ENCODE measurements around the gene AFAP1. TPM values are rescaled to one million over a fixed set of nuclear protein-coding genes. Genes with fewer than 3 reads are reported as not detected.

The AFAP1 gene
- total RNA-seq, 4 donors from 2014 or later = 8.2 to 55.0 (median 28.9) TPM

- Histone ChIP-seq H3K4me3 (no peak overlapping the region), H3K27me3 (no peaks in the 10 kb centered on the region), H3K27ac (no peak overlapping the region), H3K36me3 (no peaks in the 10 kb centered on the region), H3K9me3 (no peaks in the 10 kb centered on the region), H3K4me1 (no peaks in the 10 kb centered on the region)
- no peak for DNase-seq
- intact Hi-C loops (cut with DNase I; ENCODE audit: low total_unique reads) = no loop called here
- TF ChIP-seq POLR2A (IDR thresholded peaks at IDR 0.05) = no peak
- no peak for TF ChIP-seq CTCF (IDR thresholded peaks at IDR 0.05)
Measured at GRCh38 chr4:7732263-7732662, 207.4 kb downstream of the AFAP1 start.

- no peak overlapping the region for H3K27ac ChIP-seq
- no peaks in the 10 kb centered on the region for H3K9me3 ChIP-seq
- no peaks in the 10 kb centered on the region for H3K4me1 ChIP-seq
- TF ChIP-seq CTCF (IDR thresholded peaks at IDR 0.05) = no peak
- TF ChIP-seq POLR2A (IDR thresholded peaks at IDR 0.05) = no peak
- no peak for DNase-seq
- no peaks in the 10 kb centered on the region for H3K27me3 ChIP-seq
- H3K4me3 ChIP-seq = no peak overlapping the region
- intact Hi-C loops (cut with DNase I; ENCODE audit: low total_unique reads) = no loop called here
- no peaks in the 10 kb centered on the region for H3K36me3 ChIP-seq
Measured at GRCh38 chr4:7731437-7731836, 208.2 kb downstream of the AFAP1 start.

GRCh38 chr4:7727749-7728148 is 211.9 kb downstream of the AFAP1 start:
- TF ChIP-seq CTCF (IDR thresholded peaks at IDR 0.05) (no peak), POLR2A (IDR thresholded peaks at IDR 0.05) (no peak)
- Histone ChIP-seq H3K9me3 (no peaks in the 10 kb centered on the region), H3K4me3 (no peak overlapping the region), H3K36me3 (no peaks in the 10 kb centered on the region), H3K27me3 (no peaks in the 10 kb centered on the region), H3K4me1 (no peaks in the 10 kb centered on the region), H3K27ac (no peak overlapping the region)
- intact Hi-C loops (cut with DNase I; ENCODE audit: low total_unique reads) = no loop called here
- DNase-seq = no peak

- Histone ChIP-seq H3K4me1 (no peaks in the 10 kb centered on the region), H3K27ac (no peak overlapping the region), H3K4me3 (no peak overlapping the region), H3K27me3 (no peaks in the 10 kb centered on the region), H3K36me3 (no peaks in the 10 kb centered on the region), H3K9me3 (no peaks in the 10 kb centered on the region)
- TF ChIP-seq POLR2A (IDR thresholded peaks at IDR 0.05) = no peak
- no peak for TF ChIP-seq CTCF (IDR thresholded peaks at IDR 0.05)
- intact Hi-C loops (cut with DNase I; ENCODE audit: low total_unique reads) = no loop called here
- DNase-seq = no peak
Measured at GRCh38 chr4:7726665-7727413, 212.8 kb downstream of the AFAP1 start.

GRCh38 chr4:7725951-7726350 is 213.7 kb downstream of the AFAP1 start:
- H3K36me3 ChIP-seq = no peaks in the 10 kb centered on the region

More at GRCh38 chr4:7725951-7726350, 213.7 kb downstream of the AFAP1 start:
- no peak for DNase-seq
- no peak overlapping the region for H3K27ac ChIP-seq
- no peak overlapping the region for H3K4me3 ChIP-seq
- no peaks in the 10 kb centered on the region for H3K9me3 ChIP-seq
- TF ChIP-seq CTCF (IDR thresholded peaks at IDR 0.05) (no peak), POLR2A (IDR thresholded peaks at IDR 0.05) (no peak)
- intact Hi-C loops (cut with DNase I; ENCODE audit: low total_unique reads) = no loop called here
- no peaks in the 10 kb centered on the region for H3K27me3 ChIP-seq
- no peaks in the 10 kb centered on the region for H3K4me1 ChIP-seq

All from uterus (tissue), 4 donors.